Endothelial cell of umbilical vein (primary cell): ENCODE measurements around the gene PKNOX2. TPM values are rescaled to one million over a fixed set of nuclear protein-coding genes. Genes with fewer than 3 reads are reported as not detected.

ENCODE experiments used
- BruUV-seq: library from RNA; stranded (reverse); fragments of 400-500 nt; replicated peaks from 2 replicates; lab custom pipeline; 2021; lab: Mats Ljungman, UMichigan
- CTCF ChIA-PET: fragments of 300-600, 350-600 bp; sonication (Branson Sonifier 250); formaldehyde crosslinking; loops from one replicate; lab custom pipeline; 2021; ENCODE audit warnings: antibody characterized with exemption, inconsistent platforms; lab: Charles Lee
- POLR2A ChIA-PET: fragments of 300-600, 350-600 bp; sonication (Branson Sonifier 250); formaldehyde crosslinking; loops from one replicate; lab custom pipeline; 2021; ENCODE audit warnings: antibody characterized with exemption, inconsistent platforms; lab: Charles Lee
- DNase-seq: peaks from one replicate; pipeline ENCODE4 v3.0.0-alpha.2; 2011; ENCODE audit warnings: low read depth, low spot score
- FAIRE-seq: peaks from 2 replicates; lab custom pipeline; 2011; peaks lifted over from hg19 to GRCh38; lab: Jason Lieb, UNC
- H2AFZ ChIP-seq: 2 replicates; pipeline ENCODE4 v1.6.0; 2012; ENCODE audit warnings: low read depth, low read length, control low read depth, inconsistent platforms
- H3K27ac ChIP-seq: 2 replicates; pipeline ENCODE4 v1.5.1; 2011; ENCODE audit warnings: low read depth, mild to moderate bottlenecking, control low read depth, low read length, moderate library complexity; ENCODE audit not compliant: insufficient read depth
- H3K27me3 ChIP-seq, 2 experiments: 2 replicates each; pipeline versions ENCODE4 v1.6.0 to v1.6.1; 2011; ENCODE audit warnings: low read length in 2 of 2, mixed read lengths in 1 of 2; ENCODE audit not compliant: control insufficient read depth in 2 of 2, insufficient read depth in 2 of 2
- H3K36me3 ChIP-seq, 2 experiments: 2 replicates in 1 of 2; 3 replicates in 1 of 2; pipeline ENCODE4 v1.5.1; 2011; ENCODE audit warnings: low read length in 2 of 2, mild to moderate bottlenecking in 1 of 2, moderate library complexity in 1 of 2; ENCODE audit not compliant: control insufficient read depth in 2 of 2, insufficient read depth in 2 of 2; ENCODE audit errors: extremely low read depth in 1 of 2
- H3K4me1 ChIP-seq: 3 replicates; pipeline ENCODE4 v1.5.1; 2011; ENCODE audit warnings: mild to moderate bottlenecking, low read length; ENCODE audit not compliant: control insufficient read depth, insufficient read depth; ENCODE audit errors: extremely low read depth
- H3K4me2 ChIP-seq: 2 replicates; pipeline ENCODE4 v1.6.1; 2011; ENCODE audit warnings: low read length, control low read depth, mixed read lengths; ENCODE audit not compliant: insufficient read depth
- H3K4me3 ChIP-seq, 3 experiments: fragments of 200-600 bp in 1 of 3; sonication (generic), shearing (Covaris generic) in 1 of 3; replicated peaks in 1 of 3; 2 replicates each; pipeline ENCODE4 v1.5.1; 2011 to 2016; ENCODE audit warnings: control low read depth in 3 of 3, low read length in 3 of 3, mild to moderate bottlenecking in 2 of 3, inconsistent platforms in 1 of 3, low read depth in 1 of 3, moderate library complexity in 1 of 3; ENCODE audit not compliant: insufficient read depth in 1 of 3
- H3K79me2 ChIP-seq: 2 replicates; pipeline ENCODE4 v1.6.0; 2012; ENCODE audit warnings: low read length, inconsistent platforms; ENCODE audit not compliant: control insufficient read depth, insufficient read depth
- H3K9ac ChIP-seq: replicated peaks from 2 replicates; pipeline ENCODE3; 2011; ENCODE audit warnings: low read length, control low read depth; ENCODE audit not compliant: insufficient read depth; ENCODE audit errors: extremely low read depth
- H3K9me1 ChIP-seq: replicated peaks from 3 replicates; pipeline ENCODE4 v1.6.0; 2011; ENCODE audit warnings: mild to moderate bottlenecking, low read length; ENCODE audit not compliant: control insufficient read depth, insufficient read depth; ENCODE audit errors: extremely low read depth
- H3K9me3 ChIP-seq: replicated peaks from 2 replicates; pipeline ENCODE4 v1.5.1; 2012; ENCODE audit warnings: low read length, inconsistent platforms; ENCODE audit not compliant: control insufficient read depth, insufficient read depth
- H4K20me1 ChIP-seq: replicated peaks from 2 replicates; pipeline ENCODE3; 2011; ENCODE audit warnings: mild to moderate bottlenecking, low read length; ENCODE audit not compliant: control insufficient read depth, insufficient read depth; ENCODE audit errors: extremely low read depth
- CTCF ChIP-seq, 2 donors: IDR thresholded peaks; 1 replicate in 1 of 2; 2 replicates in 1 of 2; pipeline ENCODE4 v1.5.1; 2011; ENCODE audit warnings: low read length in 2 of 2, mild to moderate bottlenecking in 2 of 2, moderate library complexity in 2 of 2, control low read depth in 1 of 2, inconsistent platforms in 1 of 2, low read depth in 1 of 2; ENCODE audit not compliant: insufficient read depth in 1 of 2; ENCODE audit errors: extremely low read depth in 1 of 2
- EZH2 ChIP-seq: IDR thresholded peaks from 2 replicates; pipeline ENCODE4 v1.6.1; 2012; ENCODE audit warnings: borderline replicate concordance, low read depth, mild to moderate bottlenecking, moderate library complexity, low read length, inconsistent platforms; ENCODE audit not compliant: severe bottlenecking
- FOS ChIP-seq: IDR thresholded peaks from 2 replicates; pipeline ENCODE4 v1.6.1; 2011; ENCODE audit warnings: mild to moderate bottlenecking, low read length, moderate library complexity, borderline replicate concordance; ENCODE audit not compliant: insufficient read depth
- GATA2 ChIP-seq: IDR thresholded peaks from 2 replicates; pipeline ENCODE4 v1.7.0; 2011; ENCODE audit warnings: low read depth, mild to moderate bottlenecking, moderate library complexity, mixed read lengths, low read length; ENCODE audit not compliant: insufficient read length, insufficient read depth
- JUN ChIP-seq: IDR thresholded peaks from 2 replicates; pipeline ENCODE4 v1.6.1; 2011; ENCODE audit warnings: borderline replicate concordance, low read depth; ENCODE audit not compliant: insufficient read length, insufficient read depth
- MAX ChIP-seq: IDR thresholded peaks from 2 replicates; pipeline ENCODE4 v1.6.1; 2011; ENCODE audit not compliant: insufficient read depth, insufficient read length
- MYC ChIP-seq: IDR thresholded peaks from one replicate; pipeline ENCODE4 v1.6.1; 2011; ENCODE audit warnings: mild to moderate bottlenecking, low read depth, low read length
- POLR2A ChIP-seq: IDR thresholded peaks from 2 replicates; pipeline ENCODE4 v1.6.1; 2012; ENCODE audit warnings: low read depth, mild to moderate bottlenecking, control low read depth, low read length
- POLR2AphosphoS5 ChIP-seq: IDR thresholded peaks from 2 replicates; pipeline ENCODE4 v1.6.1; 2012; ENCODE audit warnings: low read depth, mild to moderate bottlenecking, control low read depth, low read length, moderate library complexity; ENCODE audit not compliant: insufficient read depth
- dilution Hi-C: fragments of 300-500 bp; cut with MboI; formaldehyde crosslinking; loops from one replicate; pipeline ENCODE4 v1.15.0; 2019; ENCODE audit warnings: low sequenced_read_pairs; ENCODE audit not compliant: extremely low pct_ligation_motif_present
- intact Hi-C: fragments of 100-400 bp; cut with micrococcal nuclease; formaldehyde crosslinking; loops from one replicate; pipeline ENCODE4 v1.10.0; 2022
- polyA plus RNA-seq, 4 experiments: library from polyadenylated mRNA; depleted of rRNA in 3 of 4; stranded (reverse) in 3 of 4; unstranded in 1 of 4; fragments of >200 nt; gene quantifications; 2 replicates each; pipeline versions ENCODE4 v1.2.1 to v1.2.3, GENCODE V29; 2011 to 2012; ENCODE audit warnings: missing spikeins in 1 of 4
- total RNA-seq: library from RNA; stranded (reverse); gene quantifications from 2 replicates; pipeline ENCODE4 v1.2.3, GENCODE V29; 2021

The PKNOX2 gene
- total and polyA plus RNA-seq, 2 donors (not counting 3 experiments of a cell fraction or from before 2014, with no cell fraction given) = 0.11 to 0.91 TPM

- BruUV-seq = no TSS peak
- H3K4me1 ChIP-seq = no peaks in the 10 kb centered on the region
- DNase-seq = no peak
- intact Hi-C loops (no loop called here), dilution Hi-C loops (no loop called here)
- no peak overlapping the region for H3K4me3 ChIP-seq
- POLR2A ChIA-PET = interaction anchor here (0.6 kb wide), 1 partner anchor 50 kb away, joined by 3 read pairs; no protein-coding TSS in a partner anchor
- no peaks in the 10 kb centered on the region for H3K9me3 ChIP-seq
- H3K9me1 ChIP-seq = no peaks in the 10 kb centered on the region
- CTCF ChIA-PET = interaction anchor here (1.5 kb wide), 1 partner anchor 12 kb away, joined by 3 read pairs; no protein-coding TSS in a partner anchor
- H3K27ac ChIP-seq = no peak overlapping the region
- no peaks in the 10 kb centered on the region for H3K79me2 ChIP-seq
- no peak overlapping the region for H3K4me2 ChIP-seq
- no peaks in the 10 kb centered on the region for H3K36me3 ChIP-seq
- no peak overlapping the region for H2AFZ ChIP-seq
- no peak for FAIRE-seq
- H4K20me1 ChIP-seq = no peaks in the 10 kb centered on the region
- H3K9ac ChIP-seq = no peak overlapping the region
- TF ChIP-seq GATA2 (no peak), POLR2AphosphoS5 (no peak), FOS (no peak)
- H3K27me3 ChIP-seq = no peaks in the 10 kb centered on the region
Measured at GRCh38 chr11:125465255-125465654, 300.7 kb downstream of the PKNOX2 start.

- DNase-seq (no peak), FAIRE-seq (no peak)
- dilution Hi-C loops (no loop called here), intact Hi-C loops (no loop called here)
- no peaks in the 10 kb centered on the region for H3K36me3 ChIP-seq
- H4K20me1 ChIP-seq = no peaks in the 10 kb centered on the region
- no peaks in the 10 kb centered on the region for H3K9me1 ChIP-seq
- POLR2A ChIA-PET = no interaction called here
- H3K9me3 ChIP-seq = no peaks in the 10 kb centered on the region
- no peak overlapping the region for H3K4me2 ChIP-seq
- CTCF ChIA-PET = interaction anchor here (1.5 kb wide), 1 partner anchor 13 kb away, joined by 3 read pairs; no protein-coding TSS in a partner anchor
- H2AFZ ChIP-seq = no peak overlapping the region
- H3K79me2 ChIP-seq = no peaks in the 10 kb centered on the region
- no peak overlapping the region for H3K4me3 ChIP-seq
- BruUV-seq = no TSS peak
- H3K4me1 ChIP-seq = no peaks in the 10 kb centered on the region
- H3K27ac ChIP-seq = no peak overlapping the region
- TF ChIP-seq EZH2 (no peak), JUN (no peak), GATA2 (no peak), CTCF (IDR thresholded peaks at IDR 0.05; ENCODE audit: extremely low read depth in 1 of 2, insufficient read depth in 1 of 2, low read depth in 1 of 2, low read length in 2 of 2) (no peak), MAX (no peak), POLR2A (no peak), POLR2AphosphoS5 (no peak), MYC (no peak), FOS (no peak)
- no peaks in the 10 kb centered on the region for H3K27me3 ChIP-seq
- H3K9ac ChIP-seq = no peak overlapping the region
Measured at GRCh38 chr11:125465701-125466100, 301.1 kb downstream of the PKNOX2 start.
